Neuronal stem cell (in vitro differentiated cells): ENCODE results near the gene ST7.

Experiments
- DNase-seq: peaks from one replicate; pipeline ENCODE4 v3.0.0-alpha.2; 2013; ENCODE audit warnings: low spot score
- H2AFZ ChIP-seq: one replicate; pipeline ENCODE4 v1.6.1; 2013; ENCODE audit warnings: mild to moderate bottlenecking, low read length, inconsistent platforms
- H2AK5ac ChIP-seq: 2 replicates; pipeline ENCODE4 v1.6.1; 2013; ENCODE audit warnings: low read depth, mild to moderate bottlenecking, inconsistent platforms, low read length, moderate library complexity, mixed read lengths
- H2BK120ac ChIP-seq: 2 replicates; pipeline ENCODE4 v1.6.1; 2013; ENCODE audit warnings: low read depth, mild to moderate bottlenecking, inconsistent platforms, low read length, moderate library complexity, mixed read lengths
- H2BK12ac ChIP-seq: one replicate; pipeline ENCODE4 v1.6.1; 2013; ENCODE audit warnings: low read length, inconsistent platforms
- H2BK15ac ChIP-seq: 2 replicates; pipeline ENCODE4 v1.6.1; 2013; ENCODE audit warnings: mild to moderate bottlenecking, low read length, inconsistent platforms, mixed read lengths
- H2BK5ac ChIP-seq: one replicate; pipeline ENCODE4 v1.6.1; 2013; ENCODE audit warnings: inconsistent platforms, mild to moderate bottlenecking, low read length, moderate library complexity
- H3K14ac ChIP-seq: one replicate; pipeline ENCODE4 v1.6.1; 2013; ENCODE audit warnings: low read length, inconsistent platforms
- H3K18ac ChIP-seq: 2 replicates; pipeline ENCODE4 v1.6.1; 2013; ENCODE audit warnings: low read length, inconsistent platforms
- H3K23ac ChIP-seq: 2 replicates; pipeline ENCODE4 v1.6.1; 2013; ENCODE audit warnings: low read depth, mild to moderate bottlenecking, mixed read lengths, low read length, inconsistent platforms; ENCODE audit not compliant: poor library complexity
- H3K27ac ChIP-seq: replicated peaks from 3 replicates; pipeline ENCODE4 v1.5.1; 2013; ENCODE audit warnings: low read length, inconsistent platforms
- H3K27me3 ChIP-seq, 3 experiments: 2 replicates each; pipeline ENCODE4 v1.6.1; 2013; ENCODE audit warnings: low read length in 3 of 3, mild to moderate bottlenecking in 2 of 3, inconsistent platforms in 1 of 3, low read depth in 1 of 3, mixed read lengths in 1 of 3, moderate library complexity in 1 of 3; ENCODE audit not compliant: control insufficient read depth in 3 of 3, insufficient read depth in 3 of 3
- H3K36me3 ChIP-seq, 2 donors: replicated peaks in 1 of 2; 2 replicates each; pipeline ENCODE4 v1.6.1; 2013; ENCODE audit warnings: low read length in 2 of 2; ENCODE audit not compliant: control insufficient read depth in 2 of 2, insufficient read depth in 2 of 2
- H3K4ac ChIP-seq: 2 replicates; pipeline ENCODE4 v1.6.1; 2013; ENCODE audit warnings: inconsistent platforms, mild to moderate bottlenecking, low read length, moderate library complexity
- H3K4me1 ChIP-seq, 2 donors: 1 replicate in 1 of 2; 2 replicates in 1 of 2; pipeline ENCODE4 v1.6.1; 2013; ENCODE audit warnings: low read length in 2 of 2, low read depth in 1 of 2; ENCODE audit not compliant: control insufficient read depth in 2 of 2, insufficient read depth in 1 of 2
- H3K4me2 ChIP-seq: one replicate; pipeline ENCODE4 v1.6.1; 2013; ENCODE audit warnings: mild to moderate bottlenecking, low read length, inconsistent platforms; ENCODE audit not compliant: insufficient read depth, poor library complexity, severe bottlenecking
- H3K4me3 ChIP-seq, 2 donors: 2 replicates each; pipeline ENCODE4 v1.5.1; 2013; ENCODE audit warnings: low read length in 2 of 2, mild to moderate bottlenecking in 2 of 2, inconsistent platforms in 1 of 2, moderate library complexity in 1 of 2
- H3K79me1 ChIP-seq: one replicate; pipeline ENCODE4 v1.6.1; 2013; ENCODE audit warnings: low read depth, mild to moderate bottlenecking, inconsistent platforms, low read length, moderate library complexity
- H3K9ac ChIP-seq: one replicate; pipeline ENCODE4 v1.6.1; 2013; ENCODE audit warnings: mild to moderate bottlenecking, low read depth, low read length, inconsistent platforms; ENCODE audit not compliant: poor library complexity
- H3K9me3 ChIP-seq, 2 donors: replicated peaks in 1 of 2; 2 replicates each; pipeline versions ENCODE3 to v1.6.1; 2013; ENCODE audit warnings: low read length in 2 of 2, mild to moderate bottlenecking in 2 of 2, inconsistent platforms in 1 of 2, low read depth in 1 of 2, mixed read lengths in 1 of 2, moderate library complexity in 1 of 2; ENCODE audit not compliant: control insufficient read depth in 2 of 2, insufficient read depth in 1 of 2
- H4K8ac ChIP-seq: one replicate; pipeline ENCODE4 v1.6.1; 2013; ENCODE audit warnings: low read depth, mild to moderate bottlenecking, inconsistent platforms, low read length, moderate library complexity
- H4K91ac ChIP-seq: one replicate; pipeline ENCODE4 v1.6.1; 2013; ENCODE audit warnings: low read length, low read depth, mild to moderate bottlenecking, inconsistent platforms; ENCODE audit not compliant: poor library complexity
- WGBS, 2 donors: extraction: QIAGEN DNeasy Blood & Tissue Kit; methylation state at CpG; one replicate each; pipeline ENCODE4 v1.1.7; 2013; ENCODE audit warnings: missing lambda C conversion rate in 2 of 2, mixed read lengths in 1 of 2; ENCODE audit not compliant: insufficient read length in 2 of 2, insufficient replicate concordance in 1 of 2; ENCODE audit errors: extremely low coverage in 2 of 2; 5-methylcytosine and 5-hydroxymethylcytosine counted together

Gene ST7

GRCh38 chr7:117014099-117014656 is 60.9 kb downstream of the ST7 start:
- Histone ChIP-seq H2AK5ac (no peak overlapping the region), H3K9me3 (no peaks in the 10 kb centered on the region), H3K4me1 (peaks cover 0 to 4% of the 10 kb centered on the region in 2 donors), H3K23ac (no peak overlapping the region), H3K4me2 (no peak overlapping the region), H3K27me3 (no peaks in the 10 kb centered on the region), H3K36me3 (no peaks in the 10 kb centered on the region), H3K18ac (no peak overlapping the region), H3K9ac (no peak overlapping the region), H2BK120ac (no peak overlapping the region), H2BK12ac (no peak overlapping the region), H3K27ac (no peak overlapping the region), H3K4me3 (no peak overlapping the region), H3K79me1 (no peaks in the 10 kb centered on the region), H3K14ac (no peak overlapping the region), H2BK15ac (no peak overlapping the region), H4K8ac (no peak overlapping the region), H3K4ac (no peak overlapping the region), H2AFZ (peak overlapping the region; percentile 25), H4K91ac (no peak overlapping the region), H2BK5ac (no peak overlapping the region)
- WGBS, 2 donors: 100% methylated on average over 1 of the region's 2 CpGs; no CpG with 5 or more reads in 1 of the 2 donors
- no peak for DNase-seq

- H3K27me3 ChIP-seq: no peaks in the 10 kb centered on the region
- H3K18ac ChIP-seq: no peak overlapping the region
- H2BK15ac ChIP-seq: no peak overlapping the region
- no peak overlapping the region for H3K4ac ChIP-seq
- no peak overlapping the region for H4K91ac ChIP-seq
- H3K36me3 ChIP-seq: no peaks in the 10 kb centered on the region
- no peaks in the 10 kb centered on the region for H3K79me1 ChIP-seq
- peak overlapping the region; percentile 25 for H2AFZ ChIP-seq
- WGBS, 2 donors: no CpG with 5 or more reads among the region's 6 CpGs
- no peak overlapping the region for H2BK5ac ChIP-seq
- H2BK120ac ChIP-seq: no peak overlapping the region
- H3K4me1 ChIP-seq: peaks cover 0 to 8% of the 10 kb centered on the region in 2 donors
- H3K9me3 ChIP-seq: no peaks in the 10 kb centered on the region
- H3K9ac ChIP-seq: no peak overlapping the region
- H3K4me2 ChIP-seq: no peak overlapping the region
- H3K23ac ChIP-seq: no peak overlapping the region
- H3K4me3 ChIP-seq: no peak overlapping the region
- H3K27ac ChIP-seq: no peak overlapping the region
- no peak overlapping the region for H2BK12ac ChIP-seq
- no peak overlapping the region for H3K14ac ChIP-seq
- H4K8ac ChIP-seq: no peak overlapping the region
- DNase-seq: no peak
- no peak overlapping the region for H2AK5ac ChIP-seq
Measured at GRCh38 chr7:117014673-117015133, 61.4 kb downstream of the ST7 start.

DNA sequence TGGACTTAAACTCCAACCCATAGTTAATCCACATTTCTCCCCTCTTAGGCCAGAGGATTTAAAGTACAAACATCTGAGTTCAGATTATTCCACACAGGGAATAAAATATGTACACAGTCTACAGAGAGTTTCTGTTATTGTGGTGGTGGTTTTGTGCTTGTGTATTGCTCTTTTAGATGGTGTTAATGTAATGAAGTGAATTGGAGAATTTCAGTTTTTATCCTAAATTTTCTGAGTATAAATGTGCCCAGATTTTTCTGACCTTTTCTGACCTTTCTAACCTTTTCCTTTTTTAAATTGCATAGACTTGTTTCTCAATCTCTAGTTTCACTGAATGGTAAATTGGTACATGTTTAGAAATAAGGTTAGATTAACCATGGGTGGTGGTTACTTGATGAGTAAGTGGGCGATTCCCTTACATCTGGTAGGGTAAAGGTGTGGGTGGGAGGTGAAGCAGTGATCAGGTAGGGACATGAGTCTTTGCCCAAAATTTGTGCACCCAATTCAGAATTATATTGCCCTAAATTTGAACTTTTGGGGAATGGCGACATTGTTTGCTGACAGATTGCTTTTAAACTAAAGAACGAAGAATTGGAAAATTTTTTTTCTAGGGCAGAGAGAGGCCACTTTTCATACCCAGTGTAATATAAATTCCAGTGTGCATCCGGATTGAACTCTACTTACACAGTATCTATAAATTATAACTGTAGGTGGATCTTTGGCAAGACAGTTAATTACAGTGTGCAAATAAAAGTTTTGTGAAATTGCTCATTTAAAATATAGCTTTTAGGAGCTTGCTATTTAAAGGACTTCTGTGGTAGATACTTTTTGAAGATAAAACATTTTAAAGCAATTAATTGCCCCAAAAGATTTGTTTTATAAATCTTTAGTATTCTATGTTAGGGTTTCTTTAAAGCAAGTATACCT is 62.2 kb downstream of the ST7 start:
- Histone ChIP-seq H3K36me3 (no peaks in the 10 kb centered on the region), H3K9ac (no peak overlapping the region), H3K79me1 (no peaks in the 10 kb centered on the region), H3K18ac (no peak overlapping the region), H3K4me3 (no peak overlapping the region), H3K9me3 (no peaks in the 10 kb centered on the region), H4K8ac (no peak overlapping the region), H4K91ac (no peak overlapping the region), H2AFZ (peak overlapping the region; percentile 21), H3K14ac (no peak overlapping the region), H3K23ac (no peak overlapping the region), H3K4me2 (no peak overlapping the region), H3K4ac (no peak overlapping the region), H3K27me3 (no peaks in the 10 kb centered on the region), H2BK120ac (no peak overlapping the region), H2AK5ac (no peak overlapping the region), H2BK15ac (no peak overlapping the region), H2BK12ac (no peak overlapping the region), H2BK5ac (no peak overlapping the region), H3K4me1 (peaks cover 0 to 8% of the 10 kb centered on the region in 2 donors), H3K27ac (no peak overlapping the region)
- WGBS, 2 donors: no CpG with 5 or more reads among the region's 4 CpGs
- no peak for DNase-seq

DNA sequence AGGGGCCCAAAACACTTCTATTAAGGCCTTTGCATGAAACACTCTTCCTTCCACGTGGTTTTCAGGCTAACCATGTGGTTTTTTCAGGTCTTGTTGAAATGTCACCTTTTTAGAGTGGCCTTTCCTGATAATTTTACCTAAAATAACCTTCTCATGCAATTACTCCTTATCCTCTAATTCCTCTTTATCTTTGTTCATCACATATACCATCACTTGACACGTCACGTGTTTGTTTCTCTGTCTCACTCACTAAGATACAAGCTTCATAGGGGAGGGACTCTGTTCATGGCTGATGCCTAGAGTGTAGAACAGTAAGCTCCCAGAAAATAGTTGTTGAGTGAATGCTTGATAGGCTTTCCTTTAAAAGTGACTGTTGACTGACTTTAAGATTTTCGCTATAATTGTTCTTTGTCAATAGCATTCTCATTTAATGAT is 63.7 kb downstream of the ST7 start:
- H3K27me3 ChIP-seq: no peaks in the 10 kb centered on the region
- H3K23ac ChIP-seq: no peak overlapping the region
- WGBS, 2 donors: no CpG with 5 or more reads among the region's 4 CpGs
- no peak overlapping the region for H4K91ac ChIP-seq
- H3K4me3 ChIP-seq: no peak overlapping the region
- no peak overlapping the region for H3K14ac ChIP-seq
- no peaks in the 10 kb centered on the region for H3K79me1 ChIP-seq
- H3K36me3 ChIP-seq: no peaks in the 10 kb centered on the region
- no peak overlapping the region for H4K8ac ChIP-seq
- H3K4me1 ChIP-seq: peaks cover 0 to 13% of the 10 kb centered on the region in 2 donors
- no peaks in the 10 kb centered on the region for H3K9me3 ChIP-seq
- H3K4me2 ChIP-seq: no peak overlapping the region
- H2BK120ac ChIP-seq: no peak overlapping the region
- H2BK12ac ChIP-seq: no peak overlapping the region
- H2AK5ac ChIP-seq: no peak overlapping the region
- H2AFZ ChIP-seq: no peak overlapping the region
- H3K4ac ChIP-seq: no peak overlapping the region
- no peak overlapping the region for H2BK5ac ChIP-seq
- no peak for DNase-seq
- no peak overlapping the region for H3K27ac ChIP-seq
- H3K9ac ChIP-seq: no peak overlapping the region
- H3K18ac ChIP-seq: no peak overlapping the region
- H2BK15ac ChIP-seq: no peak overlapping the region
